Stomach (tissue), 4 donors: ENCODE measurements around the gene MYOG.

Source experiments
- EP300 ChIP-seq: sonication (generic); formaldehyde crosslinking; IDR thresholded peaks from one replicate; pipeline ENCODE4 v1.6.1; 2017; ENCODE audit warnings: antibody characterized with exemption
- POLR2A ChIP-seq, 4 donors: fragments of 450-650 bp; IDR thresholded peaks; one replicate each; pipeline ENCODE4 v1.6.1; 2016; ENCODE audit warnings: antibody characterized with exemption in 4 of 4, control low read depth in 2 of 4, mild to moderate bottlenecking in 1 of 4, moderate library complexity in 1 of 4
- TF ChIP-seq, protein P1 (sequence below), 7 experiments: fragments of 450-650 bp in 4 of 7; fragments of 200-600 bp in 3 of 7; sonication (generic) in 3 of 7; IDR thresholded peaks; one replicate each; pipeline ENCODE4 v1.5.1; 2016 to 2019; ENCODE audit warnings: antibody characterized with exemption in 7 of 7, control low read depth in 2 of 7, mild to moderate bottlenecking in 1 of 7

DNA sequence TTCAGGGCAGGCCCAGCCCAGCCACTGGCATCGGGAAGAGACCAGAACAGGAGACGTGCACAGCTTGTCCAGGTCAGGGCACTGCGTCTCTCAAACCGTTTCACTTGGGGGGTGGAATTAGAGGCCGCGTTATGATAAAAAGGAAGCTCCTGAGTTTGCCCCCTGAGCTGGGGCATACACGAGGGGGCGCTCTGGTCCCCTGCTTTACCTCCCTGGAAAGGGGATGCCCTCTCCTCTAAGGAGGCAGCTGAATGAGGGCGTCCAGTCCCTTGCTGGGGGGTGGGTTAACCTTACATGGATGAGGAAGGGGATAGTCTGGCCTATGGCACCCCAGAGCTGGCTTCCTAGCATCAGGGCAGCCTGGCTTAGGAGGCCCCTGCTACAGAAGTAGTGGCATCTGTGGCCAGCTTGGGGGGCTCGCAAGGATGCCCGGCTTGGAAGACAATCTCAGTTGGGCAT is 2.3 kb downstream of the MYOG start:
- TF ChIP-seq, protein P1, sequence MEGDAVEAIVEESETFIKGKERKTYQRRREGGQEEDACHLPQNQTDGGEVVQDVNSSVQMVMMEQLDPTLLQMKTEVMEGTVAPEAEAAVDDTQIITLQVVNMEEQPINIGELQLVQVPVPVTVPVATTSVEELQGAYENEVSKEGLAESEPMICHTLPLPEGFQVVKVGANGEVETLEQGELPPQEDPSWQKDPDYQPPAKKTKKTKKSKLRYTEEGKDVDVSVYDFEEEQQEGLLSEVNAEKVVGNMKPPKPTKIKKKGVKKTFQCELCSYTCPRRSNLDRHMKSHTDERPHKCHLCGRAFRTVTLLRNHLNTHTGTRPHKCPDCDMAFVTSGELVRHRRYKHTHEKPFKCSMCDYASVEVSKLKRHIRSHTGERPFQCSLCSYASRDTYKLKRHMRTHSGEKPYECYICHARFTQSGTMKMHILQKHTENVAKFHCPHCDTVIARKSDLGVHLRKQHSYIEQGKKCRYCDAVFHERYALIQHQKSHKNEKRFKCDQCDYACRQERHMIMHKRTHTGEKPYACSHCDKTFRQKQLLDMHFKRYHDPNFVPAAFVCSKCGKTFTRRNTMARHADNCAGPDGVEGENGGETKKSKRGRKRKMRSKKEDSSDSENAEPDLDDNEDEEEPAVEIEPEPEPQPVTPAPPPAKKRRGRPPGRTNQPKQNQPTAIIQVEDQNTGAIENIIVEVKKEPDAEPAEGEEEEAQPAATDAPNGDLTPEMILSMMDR (IDR thresholded peaks at IDR 0.05) = no peak
- no peak for TF ChIP-seq POLR2A (IDR thresholded peaks at IDR 0.05)
- TF ChIP-seq EP300 = no peak
